Upper lobe of left lung (tissue), 6 donors: ENCODE data around the gene FAM229A. TPM values are rescaled to one million over a fixed set of nuclear protein-coding genes. Genes with fewer than 3 reads are reported as not detected.
A peak's percentile ranks its signal among the peaks of the same experiment; 100 is the strongest.

Source experiments
- ATAC-seq, 2 donors: fragments of 200-7000 bp; cut with Tn5 transposase; one replicate each; pipeline ENCODE4 v1.9.1; 2022; ENCODE audit warnings: mild to moderate bottlenecking in 2 of 2, moderate library complexity in 2 of 2; ENCODE audit not compliant: low FRiP score in 2 of 2
- DNase-seq, 2 donors: peaks; one replicate each; pipeline ENCODE4 v3.0.0-alpha.2; 2019 to 2020
- H3K27ac ChIP-seq, 4 donors: fragments of 200-600 bp; sonication (generic); one replicate each; pipeline ENCODE4 v1.5.1; 2016 to 2019
- H3K27me3 ChIP-seq, 4 donors: fragments of 200-600 bp; sonication (generic); one replicate each; pipeline ENCODE4 v1.5.1; 2017 to 2019
- H3K36me3 ChIP-seq, 4 donors: fragments of 200-600 bp; sonication (generic); one replicate each; pipeline ENCODE4 v1.5.1; 2016 to 2019
- H3K4me1 ChIP-seq, 4 donors: fragments of 200-600 bp; sonication (generic); one replicate each; pipeline ENCODE4 v1.5.1; 2018 to 2019
- H3K4me3 ChIP-seq, 4 donors: fragments of 200-600 bp; sonication (generic); one replicate each; pipeline ENCODE4 v1.5.1; 2017 to 2019; ENCODE audit warnings: mild to moderate bottlenecking in 2 of 4, moderate library complexity in 1 of 4
- H3K9me3 ChIP-seq, 4 donors: fragments of 200-600 bp; sonication (generic); one replicate each; pipeline ENCODE4 v1.5.1; 2018 to 2019
- EP300 ChIP-seq, 4 donors: sonication (generic); formaldehyde crosslinking; IDR thresholded peaks; one replicate each; pipeline ENCODE4 v1.5.1; 2017; ENCODE audit warnings: antibody characterized with exemption in 4 of 4, control low read depth in 2 of 4
- POLR2A ChIP-seq, 4 donors: fragments of 450-650 bp; IDR thresholded peaks; one replicate each; pipeline ENCODE4 v1.5.1; 2016 to 2017; ENCODE audit warnings: antibody characterized with exemption in 4 of 4, mild to moderate bottlenecking in 2 of 4
- POLR2AphosphoS5 ChIP-seq, 2 donors: sonication (generic); formaldehyde crosslinking; IDR thresholded peaks; one replicate each; pipeline ENCODE4 v1.5.1; 2017; ENCODE audit warnings: antibody characterized with exemption in 2 of 2
- WGBS, 2 donors: methylation state at CpG; one replicate each; pipeline ENCODE4 v1.1.5; 2017 to 2018; 5-methylcytosine and 5-hydroxymethylcytosine counted together
- total RNA-seq, 6 donors: library from RNA; depleted of rRNA in 4 of 6; stranded (reverse); fragments of >200 nt in 4 of 6; gene quantifications; one replicate each; pipeline versions ENCODE4 v1.1.0 to v1.2.1, GENCODE V29; 2016 to 2021
- TF ChIP-seq, protein P1 (sequence below), 6 experiments: fragments of 450-650 bp in 4 of 6; fragments of 200-600 bp in 2 of 6; sonication (generic) in 2 of 6; IDR thresholded peaks; one replicate each; pipeline ENCODE4 v1.5.1; 2016 to 2019; ENCODE audit warnings: antibody characterized with exemption in 6 of 6
- donor health status: DM: no; HTN: no; CAD: no; lungs with moderate emphysema.
- donor health status: DM: no; HTN: yes; CAD: no; lungs with severe emphysema.

FAM229A gene
- total RNA-seq, 6 donors from 2014 or later: 4.3 to 43.0 (median 10.5) TPM

GRCh38 chr1:32335790-32336590, 26.3 kb downstream of the FAM229A start, which contains the start of gene MARCKSL1:
TSS of gene MARCKSL1 (minus strand) at chr1:32336233. CDS start at chr1:32336033, 200 bp downstream.
- DNase-seq (peak; percentile 78 to 96), ATAC-seq (peak; percentile 20 to 79)
- peak within 1 kb of the TSS; percentile 63 to 87 (median 79) for H3K4me3 ChIP-seq
- peak; percentile 64 to 92 for TF ChIP-seq POLR2AphosphoS5 (IDR thresholded peaks at IDR 0.05)
- TF ChIP-seq POLR2A (IDR thresholded peaks at IDR 0.05): peak in 3 of 4 donors; percentile 54 to 83 (median 82)
- TF ChIP-seq EP300 (IDR thresholded peaks at IDR 0.05): peak in 1 of 4 donors; percentile 19
- TF ChIP-seq, protein P1, sequence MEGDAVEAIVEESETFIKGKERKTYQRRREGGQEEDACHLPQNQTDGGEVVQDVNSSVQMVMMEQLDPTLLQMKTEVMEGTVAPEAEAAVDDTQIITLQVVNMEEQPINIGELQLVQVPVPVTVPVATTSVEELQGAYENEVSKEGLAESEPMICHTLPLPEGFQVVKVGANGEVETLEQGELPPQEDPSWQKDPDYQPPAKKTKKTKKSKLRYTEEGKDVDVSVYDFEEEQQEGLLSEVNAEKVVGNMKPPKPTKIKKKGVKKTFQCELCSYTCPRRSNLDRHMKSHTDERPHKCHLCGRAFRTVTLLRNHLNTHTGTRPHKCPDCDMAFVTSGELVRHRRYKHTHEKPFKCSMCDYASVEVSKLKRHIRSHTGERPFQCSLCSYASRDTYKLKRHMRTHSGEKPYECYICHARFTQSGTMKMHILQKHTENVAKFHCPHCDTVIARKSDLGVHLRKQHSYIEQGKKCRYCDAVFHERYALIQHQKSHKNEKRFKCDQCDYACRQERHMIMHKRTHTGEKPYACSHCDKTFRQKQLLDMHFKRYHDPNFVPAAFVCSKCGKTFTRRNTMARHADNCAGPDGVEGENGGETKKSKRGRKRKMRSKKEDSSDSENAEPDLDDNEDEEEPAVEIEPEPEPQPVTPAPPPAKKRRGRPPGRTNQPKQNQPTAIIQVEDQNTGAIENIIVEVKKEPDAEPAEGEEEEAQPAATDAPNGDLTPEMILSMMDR (IDR thresholded peaks at IDR 0.05): no peak
- peaks cover 41 to 64% (median 47%) of the 10 kb centered on the region in 4 donors for H3K4me1 ChIP-seq
- WGBS, 2 donors: 7% methylated on average over 15 of the region's 95 CpGs; no CpG with 5 or more reads in 1 of the 2 donors
- no peaks in the 10 kb centered on the region for H3K27me3 ChIP-seq
- H3K36me3 ChIP-seq: peaks cover 13 to 27% (median 18%) of the 10 kb centered on the region in 4 donors
- H3K27ac ChIP-seq: peak within 1 kb of the TSS; percentile 72 to 89 (median 78)
- no peaks in the 10 kb centered on the region for H3K9me3 ChIP-seq

- DNase-seq (no peak), ATAC-seq (no peak)
- Histone ChIP-seq H3K4me3 (peak overlapping the region; percentile 63 to 87 (median 79)), H3K4me1 (peaks cover 41 to 64% (median 47%) of the 10 kb centered on the region in 4 donors), H3K27ac (peak overlapping the region; percentile 60 to 89 (median 78)), H3K36me3 (peaks cover 13 to 31% (median 21%) of the 10 kb centered on the region in 4 donors), H3K9me3 (no peaks in the 10 kb centered on the region), H3K27me3 (no peaks in the 10 kb centered on the region)
- WGBS, 2 donors: 0 to 5% methylated on average over 8 to 9 of the region's 34 CpGs
- TF ChIP-seq POLR2AphosphoS5 (IDR thresholded peaks at IDR 0.05) (no peak), POLR2A (IDR thresholded peaks at IDR 0.05) (no peak)
Observed at GRCh38 chr1:32335535-32335789, 26.8 kb downstream of the FAM229A start.

GRCh38 chr1:32334864-32335534, 27.3 kb downstream of the FAM229A start:
- Histone ChIP-seq H3K9me3 (no peaks in the 10 kb centered on the region), H3K27me3 (no peaks in the 10 kb centered on the region), H3K4me3 (peak overlapping the region; percentile 63 to 87 (median 79)), H3K4me1 (peaks cover 41 to 64% (median 47%) of the 10 kb centered on the region in 4 donors), H3K36me3 (peaks cover 13 to 36% (median 23%) of the 10 kb centered on the region in 4 donors), H3K27ac (peak overlapping the region; percentile 60 to 89 (median 78))
- TF ChIP-seq EP300 (IDR thresholded peaks at IDR 0.05): no peak
- TF ChIP-seq POLR2A (IDR thresholded peaks at IDR 0.05): no peak
- TF ChIP-seq, protein P1 (IDR thresholded peaks at IDR 0.05): peak; percentile 60 to 83 (median 74)
- 2 to 5% methylated on average over 7 to 16 of the region's 46 CpGs for WGBS, 2 donors
- peak; percentile 41 to 57 for ATAC-seq
- DNase-seq: peak; percentile 48 to 92

DNA sequence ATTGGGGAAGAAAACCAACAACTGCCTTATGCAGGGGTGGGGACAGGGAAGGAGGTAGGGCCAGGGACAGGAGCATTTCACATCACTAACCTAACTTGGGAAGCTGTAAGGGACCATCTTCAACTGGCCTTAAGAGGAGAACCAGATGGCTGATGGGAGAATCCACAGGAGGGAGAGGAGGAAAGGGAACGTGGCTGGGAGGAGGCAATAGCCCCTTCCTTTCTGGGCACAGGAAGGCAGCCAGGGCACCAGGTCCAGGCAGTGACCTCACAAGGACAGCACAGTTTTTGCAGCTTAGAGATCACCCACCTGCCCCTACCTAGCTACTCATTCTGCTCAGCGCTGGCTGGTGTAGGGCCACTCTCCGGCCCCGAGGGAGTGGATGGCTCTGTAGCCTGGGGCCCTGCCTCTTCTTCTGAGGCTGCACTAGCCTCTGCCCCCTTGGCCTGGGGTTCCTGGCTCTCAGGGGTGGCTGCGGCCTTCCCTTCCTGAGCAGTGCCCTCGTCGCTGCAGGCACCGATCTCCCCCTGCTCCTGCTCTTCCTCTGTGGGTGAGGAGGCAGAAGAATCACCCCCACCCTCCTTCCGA, 27.9 kb downstream of the FAM229A start:
- no peaks in the 10 kb centered on the region for H3K27me3 ChIP-seq
- peak overlapping the region in 3 of 4 donors; percentile 63 to 87 (median 76) for H3K4me3 ChIP-seq
- WGBS, 2 donors: 35 to 40% methylated on average over 2 to 9 of the region's 9 CpGs
- H3K36me3 ChIP-seq: peaks cover 14 to 42% (median 27%) of the 10 kb centered on the region in 4 donors
- DNase-seq (no peak), ATAC-seq (no peak)
- peaks cover 41 to 59% (median 47%) of the 10 kb centered on the region in 4 donors for H3K4me1 ChIP-seq
- H3K9me3 ChIP-seq: no peaks in the 10 kb centered on the region
- H3K27ac ChIP-seq: peak overlapping the region in 2 of 4 donors; percentile 83 to 89
- no peak for TF ChIP-seq EP300 (IDR thresholded peaks at IDR 0.05)
- no peak for TF ChIP-seq POLR2AphosphoS5 (IDR thresholded peaks at IDR 0.05)
- TF ChIP-seq POLR2A (IDR thresholded peaks at IDR 0.05): no peak
- TF ChIP-seq, protein P1 (IDR thresholded peaks at IDR 0.05): no peak
